ENCODE results near the gene CNMD. TPM values are rescaled to one million over a fixed set of nuclear protein-coding genes. Genes with fewer than 3 reads are reported as not detected.
"Not testable (repeated sequence)": the region's sequence is repeated elsewhere in the genome, so short reads cannot be mapped to it uniquely, and the experiment has no call there.

Gene CNMD
- total and polyA plus RNA-seq, 12 donors = 0.11 TPM; not detected in 11

GRCh38 chr13:52713894-52714293, 25.7 kb downstream of the CNMD start:
- Histone ChIP-seq H3K4me1 (replicated peaks in 1 of 2) (no peaks in the 10 kb centered on the region), H3K9me3 (replicated peaks in 1 of 3) (no peaks in the 10 kb centered on the region), H3K36me3 (replicated peaks in 1 of 2) (no peaks in the 10 kb centered on the region), H3K27ac (no peak overlapping the region), H3K27me3 (no peaks in the 10 kb centered on the region), H3K4me3 (no peak overlapping the region)
- DNase-seq = peak; percentile 16 to 62 (median 32)
- TF ChIP-seq CTCF (IDR thresholded peaks at IDR 0.05) (no peak), POLR2A (IDR thresholded peaks at IDR 0.05) (no peak)
- intact Hi-C loops (cut with DNase I) = no loop called here
- 53 to 61% (median 60%) methylated on average over 3 of the region's 3 CpGs for WGBS, 4 donors

- intact Hi-C loops (cut with DNase I) = no loop called here
- Histone ChIP-seq H3K36me3 (replicated peaks in 1 of 2) (no peaks in the 10 kb centered on the region), H3K4me3 (no peak overlapping the region), H3K4me1 (replicated peaks in 1 of 2) (no peaks in the 10 kb centered on the region), H3K9me3 (replicated peaks in 1 of 3) (no peaks in the 10 kb centered on the region), H3K27ac (no peak overlapping the region), H3K27me3 (no peaks in the 10 kb centered on the region)
- DNase-seq = no peak
- 71 to 83% (median 76%) methylated on average over 3 of the region's 3 CpGs for WGBS, 4 donors
- TF ChIP-seq CTCF (IDR thresholded peaks at IDR 0.05) = no peak
- no peak for TF ChIP-seq POLR2A (IDR thresholded peaks at IDR 0.05)
Measured at GRCh38 chr13:52712385-52712784, 27.2 kb downstream of the CNMD start.

- no peak overlapping the region for H3K27ac ChIP-seq
- WGBS, 4 donors = 76 to 91% (median 82%) methylated on average over 2 to 3 of the region's 3 CpGs
- H3K4me3 ChIP-seq = no peak overlapping the region
- H3K27me3 ChIP-seq = no peaks in the 10 kb centered on the region
- H3K36me3 ChIP-seq (replicated peaks in 1 of 2) = no peaks in the 10 kb centered on the region
- TF ChIP-seq CTCF (IDR thresholded peaks at IDR 0.05) (no peak), POLR2A (IDR thresholded peaks at IDR 0.05) (no peak)
- H3K4me1 ChIP-seq (replicated peaks in 1 of 2) = no peaks in the 10 kb centered on the region
- DNase-seq = no peak
- intact Hi-C loops (cut with DNase I) = no loop called here
- no peaks in the 10 kb centered on the region for H3K9me3 ChIP-seq (replicated peaks in 1 of 3)
Measured at GRCh38 chr13:52711286-52711685, 28.3 kb downstream of the CNMD start.

- H3K9me3 ChIP-seq (replicated peaks in 1 of 3); H3K27me3 ChIP-seq; DNase-seq; H3K27ac ChIP-seq; H3K4me1 ChIP-seq (replicated peaks in 1 of 2); H3K36me3 ChIP-seq (replicated peaks in 1 of 2); H3K4me3 ChIP-seq; intact Hi-C loops (cut with DNase I): not testable (repeated sequence)
- WGBS, 4 donors = 76 to 81% (median 79%) methylated on average over 12 of the region's 12 CpGs
Measured at GRCh38 chr13:52708266-52708665, 31.4 kb downstream of the CNMD start.

- WGBS, 4 donors = 63 to 80% (median 77%) methylated on average over 1 of the region's 1 CpG; no CpG with 5 or more reads in 1 of the 4 donors
- H3K4me3 ChIP-seq = no peak overlapping the region
- no peaks in the 10 kb centered on the region for H3K27me3 ChIP-seq
- no peaks in the 10 kb centered on the region for H3K36me3 ChIP-seq (replicated peaks in 1 of 2)
- no peaks in the 10 kb centered on the region for H3K9me3 ChIP-seq (replicated peaks in 1 of 3)
- no peak overlapping the region for H3K27ac ChIP-seq
- intact Hi-C loops (cut with DNase I) = no loop called here
- H3K4me1 ChIP-seq (replicated peaks in 1 of 2) = no peaks in the 10 kb centered on the region
- TF ChIP-seq POLR2A (IDR thresholded peaks at IDR 0.05) (no peak), CTCF (IDR thresholded peaks at IDR 0.05) (no peak)
- no peak for DNase-seq
Measured at GRCh38 chr13:52707375-52707774, 32.2 kb downstream of the CNMD start.

All from adrenal gland (tissue), 12 donors.